HG02973 (cell line): ENCODE measurements around the gene ARL15.

Experiments used
- ATAC-seq: cut with Tn5 transposase; IDR thresholded peaks from one replicate; pipeline ENCODE4 v1.9.1; 2021; ENCODE audit warnings: moderate library complexity; ENCODE audit not compliant: unreplicated experiment

ARL15 gene

GRCh38 chr5:54162184-54162583 is 148.2 kb downstream of the ARL15 start:
- no peak for ATAC-seq

GRCh38 chr5:54160329-54160728 is 150.0 kb downstream of the ARL15 start:
- no peak for ATAC-seq

DNA sequence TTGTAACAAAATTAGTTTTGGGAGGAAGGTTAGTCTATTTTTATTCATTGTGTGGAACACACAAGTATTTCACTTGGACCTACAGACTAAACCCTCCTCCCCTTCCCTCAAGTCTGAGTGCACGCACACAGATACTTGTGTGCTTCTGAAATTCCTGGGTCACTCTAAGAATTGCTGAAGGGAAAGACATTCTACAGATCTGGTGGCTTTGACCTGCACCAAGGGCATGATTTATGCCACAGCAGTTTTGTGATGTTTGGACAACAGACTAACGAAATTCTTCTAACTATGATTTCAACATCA is 150.5 kb downstream of the ARL15 start:
- ATAC-seq: no peak

GRCh38 chr5:54159153-54159892 is 151.1 kb downstream of the ARL15 start:
- no peak for ATAC-seq

DNA sequence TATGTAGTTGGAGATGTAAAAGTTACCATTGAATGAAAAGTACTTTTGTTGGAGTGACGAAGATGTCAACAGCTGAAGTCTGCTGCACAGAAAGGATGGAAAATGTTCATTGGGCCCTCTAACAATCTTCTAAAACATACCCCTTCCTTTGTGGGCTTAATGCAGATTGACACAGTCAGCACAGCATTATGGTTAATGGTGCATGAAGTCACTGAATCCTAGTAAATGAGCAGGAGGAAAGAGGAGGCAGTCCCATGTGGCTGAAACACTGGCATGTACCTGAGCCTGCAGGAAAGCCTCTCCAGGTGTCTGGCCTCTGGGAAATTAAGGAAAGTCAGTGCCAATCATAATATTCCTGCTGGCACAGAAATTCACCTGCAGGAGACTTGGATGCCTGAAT is 153.8 kb downstream of the ARL15 start:
- ATAC-seq: no peak

- no peak for ATAC-seq
Observed at GRCh38 chr5:54150841-54151240, 159.5 kb downstream of the ARL15 start.

DNA sequence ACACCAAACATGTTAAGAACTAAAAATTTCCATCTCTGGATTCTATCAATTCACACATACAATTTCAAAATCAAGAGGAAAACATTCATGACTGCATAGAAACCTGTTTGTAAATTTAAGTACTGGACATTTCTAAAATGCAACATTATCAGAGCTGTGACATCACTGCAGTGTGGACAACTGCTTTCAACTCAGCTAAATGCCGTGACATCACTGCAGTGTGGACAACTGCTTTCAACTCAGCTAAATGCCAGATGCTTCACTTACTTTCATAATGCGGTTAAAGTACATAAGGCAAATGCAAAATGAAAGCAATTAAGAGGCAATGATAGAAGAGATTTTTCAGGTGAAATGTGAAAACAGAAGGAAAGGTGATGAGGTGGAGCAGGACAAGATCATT is 161.5 kb downstream of the ARL15 start:
- ATAC-seq: no peak

- ATAC-seq: no peak
Observed at GRCh38 chr5:54148067-54148845, 162.1 kb downstream of the ARL15 start.

- ATAC-seq: no peak
Observed at GRCh38 chr5:54146916-54147315, 163.5 kb downstream of the ARL15 start.

DNA sequence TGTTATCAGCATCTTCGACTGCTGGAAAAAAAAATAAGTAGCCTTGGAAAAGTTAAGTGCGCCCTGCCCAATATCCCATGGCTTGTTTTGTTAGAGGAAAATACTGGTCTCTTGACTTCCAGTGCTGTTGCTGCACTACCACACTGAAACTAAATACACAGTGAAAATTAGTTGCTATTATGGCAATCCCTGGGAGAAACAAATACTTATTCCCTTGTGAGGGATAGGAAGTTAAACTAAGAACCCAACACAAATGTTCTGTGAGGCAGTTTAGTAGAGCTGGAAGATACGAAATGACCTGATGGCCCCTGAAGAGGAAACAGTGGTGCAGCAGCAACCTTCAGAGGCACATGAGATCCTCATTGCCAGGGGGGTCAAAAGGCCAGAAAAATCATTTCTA is 164.0 kb downstream of the ARL15 start:
- ATAC-seq: no peak

GRCh38 chr5:54140247-54140840 is 170.0 kb downstream of the ARL15 start:
- no peak for ATAC-seq

GRCh38 chr5:54136516-54137440 is 173.6 kb downstream of the ARL15 start:
- ATAC-seq: no peak

DNA sequence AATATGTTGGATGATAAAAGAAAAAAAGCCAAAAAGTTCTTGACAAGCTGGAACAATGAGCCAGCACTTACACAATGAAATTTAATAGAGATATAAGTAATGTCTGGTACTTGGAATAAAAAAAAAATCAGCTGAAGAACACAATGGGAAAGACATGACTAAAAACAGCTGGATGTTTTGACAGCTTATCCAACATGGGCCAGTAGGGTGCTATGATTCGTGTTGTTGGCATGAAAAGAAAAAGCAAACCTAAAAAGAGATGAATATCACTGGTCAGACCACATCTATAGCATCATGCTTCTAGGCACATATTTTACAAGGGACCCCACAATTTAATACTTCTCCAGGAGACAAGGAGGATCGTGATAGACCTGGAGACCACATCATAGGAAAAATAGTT is 175.3 kb downstream of the ARL15 start:
- no peak for ATAC-seq

GRCh38 chr5:54133917-54134316 is 176.5 kb downstream of the ARL15 start:
- ATAC-seq: no peak

- no peak for ATAC-seq
Observed at GRCh38 chr5:54120473-54120872, 189.9 kb downstream of the ARL15 start.

GRCh38 chr5:54117957-54118356 is 192.4 kb downstream of the ARL15 start:
- no peak for ATAC-seq

GRCh38 chr5:54115735-54116403 is 194.5 kb downstream of the ARL15 start:
- no peak for ATAC-seq

DNA sequence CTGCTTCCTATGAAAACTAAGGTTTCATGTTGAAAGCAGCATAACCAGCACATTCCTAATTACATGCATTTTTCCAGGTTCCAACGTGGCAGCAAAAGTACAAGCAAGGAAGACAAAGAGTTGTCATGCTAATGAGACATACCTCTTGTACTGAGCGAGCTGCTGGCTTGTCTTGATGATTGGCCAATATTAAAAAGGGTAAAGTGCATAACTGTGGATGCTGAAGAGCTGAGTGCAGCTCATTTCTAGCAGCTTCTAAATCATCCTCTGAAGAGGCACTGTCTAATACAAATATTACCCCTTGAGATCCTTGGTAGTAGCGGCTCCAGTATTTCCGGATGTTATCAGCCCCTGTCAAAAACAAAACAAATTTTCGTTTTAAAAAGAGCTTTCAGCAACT is 197.3 kb downstream of the ARL15 start:
- no peak for ATAC-seq

DNA sequence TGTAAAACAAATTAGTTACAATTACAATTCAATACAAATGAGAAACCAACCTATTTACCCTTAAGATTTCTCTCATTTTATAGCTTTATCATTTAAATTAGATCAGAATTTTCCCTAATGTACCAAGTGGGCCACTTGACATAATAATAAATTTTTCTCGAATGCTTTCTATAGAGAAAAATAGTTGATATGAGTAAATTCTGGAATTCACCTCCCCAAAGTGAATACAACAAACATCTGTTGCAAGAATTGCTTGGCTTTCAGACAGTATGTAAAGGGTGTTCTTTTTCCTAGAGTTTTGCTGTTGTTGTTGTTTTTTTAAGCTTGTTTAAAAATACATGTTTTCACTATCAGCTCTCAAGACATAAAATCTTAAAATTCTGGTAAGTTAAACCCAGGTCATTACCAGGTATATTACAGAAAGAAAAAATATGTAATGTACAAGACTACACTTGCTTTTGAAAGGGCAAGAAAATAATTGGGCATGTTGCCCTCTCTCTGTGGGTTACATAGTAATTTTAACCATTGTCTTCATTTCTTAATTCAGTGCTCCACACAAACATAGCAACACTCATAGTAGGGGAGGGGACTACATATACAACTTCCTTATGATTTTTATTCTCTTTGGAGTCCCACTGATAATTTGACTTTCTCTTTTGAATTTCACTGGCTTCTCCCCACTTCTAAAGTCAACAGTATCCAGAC is 200.6 kb downstream of the ARL15 start:
- no peak for ATAC-seq

GRCh38 chr5:54108136-54108535 is 202.2 kb downstream of the ARL15 start:
- ATAC-seq: no peak
